HFF-Myc (cell line): ENCODE results near the gene EPB41L2.

Experiments
- DNase-seq: peaks from one replicate; pipeline ENCODE4 v3.0.0-alpha.2; 2011; ENCODE audit warnings: low read depth; ENCODE audit errors: extremely low read depth
- H3K4me3 ChIP-seq: replicated peaks from 2 replicates; pipeline ENCODE4 v1.5.1; 2011; ENCODE audit warnings: low read depth, mild to moderate bottlenecking, control low read depth, low read length
- TF ChIP-seq, protein P1 (sequence below): IDR thresholded peaks from 2 replicates; pipeline ENCODE4 v1.5.1; 2012; ENCODE audit warnings: mild to moderate bottlenecking, low read depth, low read length, control low read depth; ENCODE audit errors: missing control alignments

EPB41L2 gene

DNA sequence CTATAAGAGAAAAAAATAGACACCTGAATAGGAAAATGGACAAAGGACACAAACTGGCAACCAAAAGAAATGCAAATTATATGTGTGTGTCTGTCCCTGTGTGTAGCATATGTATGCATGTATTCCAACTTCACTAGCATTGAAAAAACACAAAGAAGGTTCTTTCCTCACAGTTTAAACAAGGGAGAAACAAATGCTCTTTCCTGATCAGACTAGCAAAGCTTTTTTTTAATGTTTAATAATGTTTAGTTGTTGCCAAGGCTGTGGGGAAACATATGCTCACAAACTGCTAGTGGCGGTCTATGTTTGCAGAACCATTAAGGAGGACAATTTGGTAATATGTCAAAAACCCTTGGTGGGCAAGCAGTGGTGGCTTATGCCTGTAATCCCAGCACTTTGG is 213.5 kb downstream of the EPB41L2 start:
- TF ChIP-seq, protein P1, sequence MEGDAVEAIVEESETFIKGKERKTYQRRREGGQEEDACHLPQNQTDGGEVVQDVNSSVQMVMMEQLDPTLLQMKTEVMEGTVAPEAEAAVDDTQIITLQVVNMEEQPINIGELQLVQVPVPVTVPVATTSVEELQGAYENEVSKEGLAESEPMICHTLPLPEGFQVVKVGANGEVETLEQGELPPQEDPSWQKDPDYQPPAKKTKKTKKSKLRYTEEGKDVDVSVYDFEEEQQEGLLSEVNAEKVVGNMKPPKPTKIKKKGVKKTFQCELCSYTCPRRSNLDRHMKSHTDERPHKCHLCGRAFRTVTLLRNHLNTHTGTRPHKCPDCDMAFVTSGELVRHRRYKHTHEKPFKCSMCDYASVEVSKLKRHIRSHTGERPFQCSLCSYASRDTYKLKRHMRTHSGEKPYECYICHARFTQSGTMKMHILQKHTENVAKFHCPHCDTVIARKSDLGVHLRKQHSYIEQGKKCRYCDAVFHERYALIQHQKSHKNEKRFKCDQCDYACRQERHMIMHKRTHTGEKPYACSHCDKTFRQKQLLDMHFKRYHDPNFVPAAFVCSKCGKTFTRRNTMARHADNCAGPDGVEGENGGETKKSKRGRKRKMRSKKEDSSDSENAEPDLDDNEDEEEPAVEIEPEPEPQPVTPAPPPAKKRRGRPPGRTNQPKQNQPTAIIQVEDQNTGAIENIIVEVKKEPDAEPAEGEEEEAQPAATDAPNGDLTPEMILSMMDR, result no peak
- DNase-seq, result no peak
- no peak overlapping the region for H3K4me3 ChIP-seq

DNA sequence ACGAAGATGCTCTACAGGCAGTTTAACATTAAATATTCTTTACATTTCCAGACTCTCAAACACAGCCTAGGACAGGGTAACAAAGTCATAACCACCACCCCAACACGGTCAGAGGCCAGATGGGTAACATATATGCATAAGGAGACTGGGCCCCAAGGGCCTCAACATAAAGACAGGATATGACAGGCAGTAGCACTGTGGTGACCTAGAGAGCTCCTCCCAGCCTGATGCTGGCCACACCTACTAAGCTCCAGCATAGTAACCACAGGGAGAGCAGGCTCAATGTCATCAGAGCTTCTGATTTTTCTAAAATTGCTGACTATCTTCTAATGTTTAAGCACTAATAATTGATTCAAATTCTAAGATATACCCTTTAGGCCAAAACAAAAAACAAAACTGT is 214.1 kb downstream of the EPB41L2 start:
- TF ChIP-seq, protein P1, result no peak
- DNase-seq, result no peak
- no peak overlapping the region for H3K4me3 ChIP-seq

DNA sequence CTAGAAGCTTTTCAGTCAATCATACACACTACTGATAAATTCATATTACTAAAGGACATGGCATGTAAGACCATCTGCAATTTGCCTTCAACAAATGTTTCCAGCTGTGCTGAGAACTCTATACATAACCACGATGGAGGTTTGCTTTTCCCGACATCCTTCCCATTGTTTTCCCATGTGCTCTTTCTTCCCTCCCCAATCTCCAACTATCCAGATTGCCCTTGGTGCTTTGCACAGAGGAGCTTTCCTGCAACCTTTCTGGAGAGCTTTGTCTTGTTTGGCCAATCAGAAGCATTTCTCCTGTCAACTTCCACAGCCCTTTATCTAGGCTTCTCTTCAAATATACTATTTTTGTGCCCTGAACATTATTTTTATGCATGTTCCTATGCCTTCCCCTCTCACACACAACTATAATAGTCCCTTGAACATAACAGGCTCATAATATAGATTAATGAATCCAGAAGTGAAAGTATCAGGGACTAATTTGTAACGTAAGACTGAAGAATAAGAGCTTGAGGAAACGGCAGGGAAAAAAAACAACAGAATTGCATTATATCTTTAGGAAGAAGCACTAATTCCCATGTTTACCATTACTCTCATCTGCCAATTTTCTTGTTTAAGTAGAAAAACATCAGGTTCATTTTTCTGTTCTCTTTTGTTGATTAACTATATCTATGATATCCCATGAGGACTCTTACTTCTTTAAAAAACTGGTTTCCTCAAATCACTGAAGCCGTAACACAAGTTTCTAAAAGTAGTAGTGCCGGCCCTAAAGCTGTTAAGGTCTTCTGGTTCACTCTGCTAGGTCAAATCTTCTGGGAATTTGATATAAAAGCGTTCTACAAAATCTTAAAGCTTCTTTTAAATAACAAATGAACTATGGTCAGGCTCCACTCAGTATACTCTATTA is 215.8 kb downstream of the EPB41L2 start:
- no peak overlapping the region for H3K4me3 ChIP-seq
- TF ChIP-seq, protein P1, result no peak
- DNase-seq, result no peak

DNA sequence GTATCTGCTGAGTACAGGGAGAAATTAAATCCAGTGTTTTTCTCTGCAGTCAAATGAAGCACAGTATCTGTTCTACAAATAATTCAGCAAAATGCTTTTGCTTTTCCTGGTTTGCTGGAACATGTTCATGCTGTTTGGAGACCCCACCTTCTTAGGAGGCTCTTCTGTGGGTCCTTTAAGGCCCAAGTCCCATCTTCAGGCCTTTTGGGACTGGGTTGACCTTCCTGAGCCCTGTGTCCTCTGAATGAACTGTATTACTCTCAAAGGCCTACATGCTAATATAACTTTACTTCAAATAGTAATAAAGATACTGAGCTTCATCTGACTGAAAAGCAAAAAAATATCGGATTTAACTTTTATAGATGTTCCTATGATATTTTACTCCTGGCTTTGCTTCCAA is 216.5 kb downstream of the EPB41L2 start:
- H3K4me3 ChIP-seq, result no peak overlapping the region
- DNase-seq, result no peak
- TF ChIP-seq, protein P1, result no peak

DNA sequence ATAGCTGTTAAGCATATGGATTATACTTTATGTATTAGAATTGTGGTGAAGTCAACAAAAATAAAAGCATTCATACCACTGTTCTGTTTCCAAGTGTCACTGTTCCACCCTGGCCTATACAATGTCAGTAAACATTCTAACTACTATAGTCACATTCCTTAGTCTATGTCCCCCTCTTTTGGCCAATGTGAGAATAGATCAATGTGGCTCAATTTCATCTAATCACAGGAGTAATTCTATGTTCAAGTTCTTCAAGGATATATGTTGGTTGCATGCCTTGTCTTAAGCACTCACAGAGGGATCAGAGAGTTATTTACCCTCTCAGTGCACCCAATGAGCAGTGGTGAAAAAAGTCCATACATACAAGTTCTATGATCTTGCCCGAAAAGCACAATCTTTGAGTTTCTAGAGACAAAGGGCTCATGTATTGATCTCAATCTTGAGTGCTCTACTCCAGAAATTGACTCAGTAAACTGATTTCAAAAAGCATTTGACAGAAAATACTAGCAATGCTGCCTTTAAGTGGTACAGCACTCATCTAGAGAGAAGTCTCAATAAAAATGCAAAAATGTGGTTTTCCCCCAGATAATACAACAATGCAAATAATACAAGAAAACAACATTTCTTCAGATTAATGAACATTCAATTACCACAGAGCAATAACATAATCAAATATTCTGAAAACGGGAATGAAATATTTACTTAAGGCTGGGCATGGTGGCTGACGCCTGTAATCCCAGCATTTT is 219.3 kb downstream of the EPB41L2 start:
- TF ChIP-seq, protein P1, result peak; percentile 50
- DNase-seq, result peak; percentile 50
- no peak overlapping the region for H3K4me3 ChIP-seq

DNA sequence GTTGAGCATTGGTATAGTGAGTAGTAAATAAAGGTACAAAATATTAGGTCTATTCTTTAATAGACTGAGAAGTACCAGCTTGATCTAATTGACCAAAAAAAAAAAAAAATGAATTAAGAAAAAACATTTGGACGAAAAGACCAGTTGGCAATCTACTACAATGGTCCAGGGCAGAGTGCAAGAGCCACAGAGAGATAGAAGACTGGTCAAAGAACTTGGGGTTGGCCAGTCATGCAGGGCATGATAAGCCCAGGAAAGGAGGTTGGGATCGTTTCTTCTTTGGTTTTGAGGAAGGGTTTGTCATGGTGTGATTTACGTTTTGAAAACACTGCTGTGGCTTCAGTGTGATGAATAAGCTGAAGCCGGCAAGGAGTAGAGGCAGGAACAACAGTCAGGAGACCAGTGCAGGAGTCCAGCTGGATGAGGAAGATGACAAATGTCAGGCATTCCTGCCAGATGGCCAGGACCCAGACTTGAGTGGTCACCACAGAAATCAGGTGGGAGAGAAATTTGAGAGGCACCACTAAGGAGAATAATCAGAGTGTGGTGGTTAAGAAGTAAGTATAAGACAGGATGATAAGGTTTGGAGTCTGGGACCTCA is 221.8 kb downstream of the EPB41L2 start:
- TF ChIP-seq, protein P1, result no peak
- no peak overlapping the region for H3K4me3 ChIP-seq
- DNase-seq, result no peak
